IPS-20b (cell line): ENCODE results near the gene CACFD1.

Experiments used
- H3K27ac ChIP-seq: one replicate; pipeline ENCODE4 v1.5.1; 2013; ENCODE audit warnings: low read length
- H3K27me3 ChIP-seq: 2 replicates; pipeline ENCODE4 v1.6.1; 2013; ENCODE audit warnings: mild to moderate bottlenecking, low read length, inconsistent platforms; ENCODE audit not compliant: insufficient read depth
- H3K36me3 ChIP-seq: 2 replicates; pipeline ENCODE4 v1.6.1; 2013; ENCODE audit warnings: low read depth, mild to moderate bottlenecking, inconsistent platforms, low read length, moderate library complexity; ENCODE audit not compliant: insufficient read depth
- H3K4me1 ChIP-seq: 2 replicates; pipeline ENCODE4 v1.6.1; 2013; ENCODE audit warnings: mild to moderate bottlenecking, control low read depth, inconsistent platforms, low read length, moderate library complexity; ENCODE audit not compliant: insufficient read depth
- H3K4me3 ChIP-seq: 2 replicates; pipeline ENCODE4 v1.5.1; 2013; ENCODE audit warnings: mild to moderate bottlenecking, low read length, inconsistent platforms
- H3K9ac ChIP-seq: 2 replicates; pipeline ENCODE4 v1.6.1; 2013; ENCODE audit warnings: low read depth, mild to moderate bottlenecking, inconsistent platforms, low read length, moderate library complexity
- H3K9me3 ChIP-seq: 2 replicates; pipeline ENCODE4 v1.6.1; 2013; ENCODE audit warnings: mild to moderate bottlenecking, low read depth, low read length, inconsistent platforms; ENCODE audit not compliant: insufficient read depth

CACFD1 gene

DNA sequence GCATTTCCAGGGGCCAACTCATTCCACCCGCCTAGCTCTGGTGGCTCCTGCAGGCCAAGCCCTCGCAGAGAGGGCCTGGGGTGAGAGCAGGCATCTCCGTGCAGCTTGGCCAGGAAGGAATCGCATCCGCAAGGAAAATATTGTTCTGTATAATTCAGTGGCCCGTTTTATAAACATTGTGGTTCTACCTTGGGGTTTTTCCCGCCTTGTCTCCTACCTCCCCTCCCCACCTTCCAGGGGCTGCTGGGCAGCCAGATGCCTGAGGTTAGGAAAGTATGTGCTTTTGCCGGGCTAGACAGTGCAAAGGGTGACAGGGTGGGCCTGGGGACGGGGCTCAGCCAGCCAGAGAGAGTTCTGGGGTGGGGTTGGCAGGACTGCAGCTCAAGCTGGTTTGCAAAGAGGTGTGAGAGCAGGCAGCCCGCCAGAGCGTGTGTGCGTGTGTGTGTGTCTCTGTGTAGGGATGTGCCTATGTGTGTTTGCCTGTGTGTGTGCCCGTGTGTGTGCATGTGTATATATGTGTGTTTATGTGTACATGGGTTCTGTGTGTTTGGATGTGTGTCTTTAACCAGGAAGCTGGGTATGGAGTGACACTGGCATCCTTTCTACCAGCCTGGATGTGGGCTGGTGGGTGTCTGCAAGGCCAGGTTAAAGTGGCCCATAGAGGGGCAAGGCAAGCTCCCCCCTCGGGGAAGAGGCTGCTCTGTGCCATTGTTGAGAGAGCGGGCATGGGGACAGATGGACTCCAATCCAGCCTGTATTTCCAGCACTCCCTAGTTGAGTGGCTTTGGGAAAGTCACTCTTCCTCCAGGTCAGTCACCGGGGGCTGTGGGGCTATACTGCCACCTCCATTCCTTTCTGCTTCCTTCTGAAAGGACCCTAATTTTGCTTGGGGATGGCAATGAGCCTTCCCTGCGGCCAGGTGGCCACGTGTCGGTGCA lies 29.7 kb downstream of the CACFD1 start:
- H3K27ac ChIP-seq = no peak overlapping the region
- no peaks in the 10 kb centered on the region for H3K27me3 ChIP-seq
- H3K9ac ChIP-seq = no peak overlapping the region
- no peaks in the 10 kb centered on the region for H3K4me1 ChIP-seq
- H3K4me3 ChIP-seq = no peak overlapping the region
- no peaks in the 10 kb centered on the region for H3K9me3 ChIP-seq
- no peaks in the 10 kb centered on the region for H3K36me3 ChIP-seq

DNA sequence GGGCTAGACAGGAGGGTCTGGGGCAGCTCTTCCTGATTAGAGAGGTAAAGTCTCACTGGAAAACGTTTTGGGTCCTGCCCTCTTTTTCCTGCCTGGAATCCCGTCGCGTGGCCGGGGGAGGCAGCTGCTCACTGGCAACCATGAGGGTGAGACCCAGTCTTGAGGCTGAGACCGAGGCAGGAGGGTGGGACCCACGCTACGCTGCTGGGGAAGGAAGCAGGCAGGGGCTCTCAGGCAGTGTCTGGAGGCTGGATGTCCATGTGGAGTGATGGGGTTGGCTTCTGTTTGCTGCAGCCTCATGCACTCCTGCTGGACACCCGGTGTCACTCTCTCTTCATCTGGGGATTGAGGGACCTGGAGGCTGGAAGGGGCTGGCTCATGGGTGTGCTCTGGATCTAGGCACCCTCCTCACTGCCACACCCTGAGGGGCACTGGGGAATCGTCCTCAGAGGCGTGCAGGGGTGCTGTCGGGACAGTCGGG lies 30.5 kb downstream of the CACFD1 start:
- no peak overlapping the region for H3K9ac ChIP-seq
- no peak overlapping the region for H3K27ac ChIP-seq
- no peaks in the 10 kb centered on the region for H3K36me3 ChIP-seq
- H3K4me1 ChIP-seq = no peaks in the 10 kb centered on the region
- H3K9me3 ChIP-seq = no peaks in the 10 kb centered on the region
- no peaks in the 10 kb centered on the region for H3K27me3 ChIP-seq
- no peak overlapping the region for H3K4me3 ChIP-seq

DNA sequence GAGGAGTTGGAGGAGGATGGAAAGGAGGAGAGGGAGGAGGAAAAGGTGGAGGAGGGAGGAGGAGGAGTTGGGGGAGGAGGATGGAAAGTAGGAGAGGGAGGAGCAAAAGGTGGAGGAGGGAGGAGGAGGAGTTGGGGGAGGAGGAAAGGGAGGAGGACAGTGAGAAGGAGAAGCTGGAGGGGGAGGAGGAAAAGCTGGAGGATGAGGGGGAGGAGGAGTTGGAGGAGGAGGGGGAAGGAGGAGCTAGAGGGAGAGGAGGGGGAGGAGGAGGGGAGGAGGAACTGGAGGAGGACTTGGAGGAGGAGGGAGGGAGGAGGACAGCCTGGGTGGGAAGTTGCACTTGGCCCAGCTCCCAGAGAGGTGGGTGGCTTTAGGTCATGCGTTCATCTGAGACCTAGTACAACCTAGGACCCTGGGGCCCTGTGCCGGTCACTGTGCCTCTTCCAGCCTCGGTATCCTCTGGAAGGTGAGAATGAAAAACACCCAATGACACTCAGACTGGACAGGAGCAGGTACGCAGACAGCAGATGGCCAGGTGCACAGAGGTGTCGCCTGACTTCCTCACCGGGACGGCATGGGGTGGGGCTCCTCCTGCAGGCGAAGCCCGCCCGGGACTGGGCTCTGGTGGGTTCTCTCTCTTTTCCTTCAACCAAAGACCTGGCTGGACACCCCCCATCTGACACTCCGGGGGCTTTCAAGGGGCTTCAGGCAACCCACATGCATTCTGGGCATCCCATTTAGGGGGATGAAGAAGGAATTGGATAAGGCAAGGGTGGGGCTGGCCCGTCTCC lies 31.3 kb downstream of the CACFD1 start:
- Histone ChIP-seq H3K27me3 (no peaks in the 10 kb centered on the region), H3K36me3 (no peaks in the 10 kb centered on the region), H3K27ac (no peak overlapping the region), H3K9me3 (no peaks in the 10 kb centered on the region), H3K4me3 (no peak overlapping the region), H3K4me1 (no peaks in the 10 kb centered on the region), H3K9ac (no peak overlapping the region)

DNA sequence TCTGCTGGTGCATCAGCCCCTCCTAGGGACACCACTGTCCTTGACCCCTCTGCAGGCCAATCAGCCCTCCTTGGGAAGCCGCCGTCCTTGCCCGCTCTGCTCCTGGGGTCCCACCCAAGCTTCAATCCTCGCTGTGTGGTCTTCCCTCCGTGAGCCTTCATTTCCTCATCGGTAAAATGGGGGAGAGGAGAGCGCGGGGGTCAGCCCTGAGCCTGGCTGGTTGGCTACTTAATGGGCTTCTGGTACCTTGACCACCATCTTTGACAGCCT lies 31.8 kb downstream of the CACFD1 start:
- no peaks in the 10 kb centered on the region for H3K36me3 ChIP-seq
- no peak overlapping the region for H3K4me3 ChIP-seq
- H3K9ac ChIP-seq = no peak overlapping the region
- H3K4me1 ChIP-seq = no peaks in the 10 kb centered on the region
- no peak overlapping the region for H3K27ac ChIP-seq
- no peaks in the 10 kb centered on the region for H3K27me3 ChIP-seq
- no peaks in the 10 kb centered on the region for H3K9me3 ChIP-seq

DNA sequence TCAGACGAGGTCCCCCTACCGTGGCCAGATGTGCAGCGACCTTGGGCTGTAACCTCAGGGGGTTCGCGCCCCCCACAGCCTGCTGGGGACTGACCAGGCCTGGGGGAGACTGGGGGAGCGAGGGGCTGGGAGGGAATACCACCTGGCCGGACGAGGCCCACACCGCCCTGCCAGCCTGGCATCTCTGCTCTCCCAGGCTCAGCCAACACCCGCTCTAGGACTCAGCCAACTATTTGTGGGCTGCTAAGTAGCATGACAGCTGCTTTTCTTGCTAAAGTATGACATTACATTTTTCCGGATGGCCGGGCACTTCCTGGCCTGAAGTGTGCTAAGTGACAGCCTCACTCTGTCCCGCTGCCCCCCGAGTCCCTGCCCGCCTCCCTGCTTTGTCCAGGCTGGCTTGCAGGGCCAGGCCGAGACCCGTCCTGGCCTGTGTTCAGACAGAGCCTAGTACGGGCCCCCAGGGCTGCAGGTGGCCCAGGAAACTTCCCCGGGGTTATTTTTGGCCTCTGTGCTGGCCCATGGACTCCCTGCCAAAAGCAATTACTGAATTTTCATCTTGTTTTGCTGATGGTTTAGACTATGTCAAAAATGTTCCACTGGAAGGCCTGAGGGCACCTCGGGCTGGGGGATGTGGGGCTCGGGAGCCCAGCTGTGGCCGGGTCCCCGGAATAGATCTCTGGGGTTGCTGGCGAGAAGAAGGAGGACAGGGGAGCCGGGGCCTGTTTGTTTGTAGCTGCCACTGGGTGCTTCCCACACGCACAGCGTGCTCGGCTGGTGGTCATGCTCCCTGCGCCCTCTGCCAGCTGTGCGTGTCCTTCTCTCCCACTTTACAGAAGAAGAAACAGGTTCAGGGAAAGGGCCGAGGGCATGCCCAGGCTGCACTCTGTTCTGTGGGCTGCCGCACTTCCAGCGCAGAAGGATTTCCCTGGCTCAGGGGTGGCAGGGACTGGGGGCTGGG lies 32.6 kb downstream of the CACFD1 start:
- no peak overlapping the region for H3K27ac ChIP-seq
- no peak overlapping the region for H3K9ac ChIP-seq
- H3K4me3 ChIP-seq = no peak overlapping the region
- no peaks in the 10 kb centered on the region for H3K4me1 ChIP-seq
- H3K9me3 ChIP-seq = no peaks in the 10 kb centered on the region
- no peaks in the 10 kb centered on the region for H3K36me3 ChIP-seq
- no peaks in the 10 kb centered on the region for H3K27me3 ChIP-seq

DNA sequence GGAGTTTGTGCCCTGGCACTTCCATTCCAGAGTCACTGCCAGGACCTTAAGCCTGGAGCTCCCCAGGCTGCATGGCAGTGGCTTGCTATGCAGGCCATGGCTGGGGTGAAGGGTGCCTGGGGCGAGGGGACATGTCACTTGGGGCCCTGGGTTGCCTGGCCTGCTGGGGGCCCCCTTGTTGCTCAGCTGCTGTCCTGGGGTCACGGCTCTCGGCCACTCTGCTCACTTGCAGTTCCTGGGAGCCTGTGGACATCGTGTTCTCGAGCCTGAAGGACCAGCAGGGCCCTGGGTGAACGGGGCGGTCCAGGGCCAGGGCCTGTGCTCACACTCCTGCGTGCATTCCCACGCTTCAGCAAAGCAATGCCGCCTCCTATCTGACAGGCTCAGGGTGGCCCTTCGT lies 33.6 kb downstream of the CACFD1 start:
- no peaks in the 10 kb centered on the region for H3K27me3 ChIP-seq
- H3K9me3 ChIP-seq = no peaks in the 10 kb centered on the region
- H3K36me3 ChIP-seq = no peaks in the 10 kb centered on the region
- H3K4me1 ChIP-seq = no peaks in the 10 kb centered on the region
- no peak overlapping the region for H3K9ac ChIP-seq
- H3K4me3 ChIP-seq = no peak overlapping the region
- no peak overlapping the region for H3K27ac ChIP-seq

DNA sequence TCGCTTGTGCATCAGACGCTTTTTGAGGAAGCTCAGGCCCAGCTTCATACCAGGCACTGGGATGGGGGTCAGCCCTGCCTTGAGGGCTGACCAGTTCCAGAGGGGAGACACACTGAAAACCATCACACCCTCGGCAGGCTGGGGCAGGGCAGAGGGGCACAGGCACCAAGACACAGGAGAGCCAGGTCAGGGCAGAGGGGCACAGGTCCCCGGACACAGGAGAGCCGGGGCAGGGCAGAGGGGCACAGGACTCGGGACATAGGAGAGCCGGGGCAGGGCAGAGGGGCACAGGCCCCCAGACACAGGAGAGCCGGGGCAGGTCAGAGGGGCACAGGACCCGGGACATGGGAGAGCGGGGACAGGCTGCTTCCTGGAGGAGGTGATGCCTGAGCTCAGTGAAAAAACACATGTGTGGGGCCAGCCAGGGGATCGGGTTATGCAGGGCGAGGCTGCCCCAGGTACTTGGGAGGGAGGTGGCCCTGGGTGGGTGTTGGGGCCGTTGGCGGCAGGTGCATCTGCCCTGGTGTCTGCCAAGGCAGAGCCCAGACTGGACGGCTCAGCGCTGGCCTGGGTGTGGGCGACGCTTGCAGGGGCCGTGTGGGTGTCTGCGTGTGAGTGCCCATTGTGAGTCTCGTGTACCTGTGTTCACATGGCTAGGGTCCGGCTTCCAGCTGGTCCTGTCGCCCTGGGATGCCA lies 34.2 kb downstream of the CACFD1 start:
- no peak overlapping the region for H3K4me3 ChIP-seq
- H3K9ac ChIP-seq = no peak overlapping the region
- H3K4me1 ChIP-seq = no peaks in the 10 kb centered on the region
- no peaks in the 10 kb centered on the region for H3K9me3 ChIP-seq
- no peaks in the 10 kb centered on the region for H3K27me3 ChIP-seq
- no peak overlapping the region for H3K27ac ChIP-seq
- no peaks in the 10 kb centered on the region for H3K36me3 ChIP-seq

DNA sequence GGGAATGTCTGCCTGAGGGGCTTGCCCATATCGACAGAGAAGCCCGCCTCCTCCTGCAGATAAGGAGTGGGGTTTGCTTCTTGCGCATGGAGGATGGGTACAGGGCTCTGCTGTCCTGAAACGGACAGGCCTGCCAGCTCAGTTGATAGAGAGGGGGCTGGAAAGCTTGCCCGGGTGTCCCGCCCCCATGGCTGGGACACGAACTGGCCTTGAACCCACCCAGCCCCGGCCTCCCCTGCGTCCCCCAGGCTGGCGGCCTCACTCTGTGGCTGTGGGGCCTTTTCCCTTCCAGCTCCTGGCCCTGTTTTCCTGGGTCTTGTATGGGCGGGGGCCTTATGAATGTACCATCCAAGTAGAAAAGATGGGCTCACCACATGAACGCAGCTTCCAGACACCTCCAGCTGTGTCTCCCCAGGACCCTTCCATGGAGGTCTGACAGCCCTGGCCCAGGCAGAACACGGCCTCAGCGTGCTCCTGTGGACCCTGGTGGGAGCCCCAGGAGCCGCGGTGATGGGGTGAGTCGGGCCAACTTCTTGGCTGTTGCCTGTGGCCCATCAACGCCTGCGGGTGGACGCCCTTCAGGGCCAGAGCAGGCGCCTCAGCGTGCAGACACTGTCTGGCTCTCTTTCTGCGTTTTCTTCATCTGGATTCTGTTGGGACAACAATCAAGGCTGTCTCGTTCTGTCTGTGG lies 35.0 kb downstream of the CACFD1 start:
- Histone ChIP-seq H3K4me3 (no peak overlapping the region), H3K4me1 (no peaks in the 10 kb centered on the region), H3K27me3 (no peaks in the 10 kb centered on the region)

DNA sequence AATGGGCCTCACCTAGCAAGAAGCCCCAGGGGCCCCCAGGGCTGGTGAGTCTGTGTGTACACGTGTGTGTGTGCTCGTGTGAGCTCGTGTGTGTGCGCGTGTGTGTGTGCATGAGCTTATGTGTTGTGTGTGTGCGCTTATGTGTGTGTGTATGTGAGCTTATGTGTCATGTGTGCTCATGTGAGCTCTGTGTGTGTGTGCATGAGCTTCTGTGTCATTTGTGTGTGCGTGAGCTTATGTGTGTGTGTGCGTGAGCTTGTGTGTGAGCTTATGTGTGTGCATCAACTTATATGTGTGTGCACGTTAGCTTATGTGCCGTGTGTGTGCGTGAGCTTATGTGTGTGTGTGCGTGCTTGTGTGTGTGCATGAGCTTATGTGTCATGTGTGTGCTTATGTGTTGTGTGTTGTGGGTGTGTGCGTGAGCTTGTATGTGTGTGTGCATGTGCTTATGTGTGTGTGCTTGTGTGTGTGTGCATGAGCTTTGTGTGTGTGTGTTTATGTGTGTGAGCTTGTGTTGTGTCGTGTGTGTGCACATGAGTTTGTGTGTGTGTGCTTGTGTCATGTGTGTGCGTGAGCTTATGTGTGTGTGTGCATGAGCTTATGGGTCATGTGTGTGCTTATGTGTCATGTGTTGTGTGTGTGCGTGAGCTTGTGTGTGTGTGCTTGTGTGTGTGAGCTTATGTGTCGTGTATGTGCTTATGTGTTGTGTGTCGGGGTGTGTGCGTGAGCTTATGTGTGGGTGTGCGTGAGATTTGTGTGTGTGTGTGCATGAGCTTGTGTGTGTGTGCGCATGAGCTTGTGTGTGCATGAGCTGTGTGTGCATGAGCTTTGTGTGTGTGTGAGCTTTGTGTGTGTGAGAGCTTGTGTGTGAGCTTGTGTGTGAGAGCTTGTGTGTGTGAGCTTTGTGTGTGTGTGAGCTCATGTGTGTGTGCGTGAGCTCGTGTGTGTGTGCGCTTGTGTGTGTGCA lies 35.8 kb downstream of the CACFD1 start:
- H3K9ac ChIP-seq = no peak overlapping the region
- no peaks in the 10 kb centered on the region for H3K36me3 ChIP-seq
- no peaks in the 10 kb centered on the region for H3K9me3 ChIP-seq
- H3K4me3 ChIP-seq = no peak overlapping the region
- H3K4me1 ChIP-seq = no peaks in the 10 kb centered on the region
- H3K27ac ChIP-seq = no peak overlapping the region
- no peaks in the 10 kb centered on the region for H3K27me3 ChIP-seq

More for the DNA sequence above, 35.0 kb downstream of the CACFD1 start:
- Histone ChIP-seq H3K9me3 (no peaks in the 10 kb centered on the region), H3K36me3 (no peaks in the 10 kb centered on the region), H3K9ac (no peak overlapping the region), H3K27ac (no peak overlapping the region)
